ENCODE data around the gene VTN.

GRCh38 chr17:28379814-28380801, 10.0 kb upstream of the VTN start:
- TF ChIP-seq POLR2A (IDR thresholded peaks at IDR 0.05; ENCODE audit: low read depth, low read length) (no peak), CTCF (IDR thresholded peaks at IDR 0.05; ENCODE audit: extremely low read depth in 1 of 2, insufficient read depth in 1 of 2, low read depth in 1 of 2, low read length in 2 of 2) (no peak), MAX (IDR thresholded peaks at IDR 0.05; ENCODE audit: insufficient read depth, insufficient read length) (no peak), POLR2AphosphoS5 (IDR thresholded peaks at IDR 0.05; ENCODE audit: insufficient read depth, low read depth, low read length) (no peak), EZH2 (IDR thresholded peaks at IDR 0.05; ENCODE audit: borderline replicate concordance, low read depth, low read length, severe bottlenecking) (no peak)

Data from endothelial cell of umbilical vein (primary cell).